AG09309 (cell line): ENCODE results near the gene VDAC1.

ENCODE experiments used
- DNase-seq: peaks from one replicate; pipeline ENCODE4 v3.0.0-alpha.2; 2010; ENCODE audit warnings: low read depth
- H3K4me3 ChIP-seq: 2 replicates; pipeline ENCODE4 v1.5.1; 2011; ENCODE audit warnings: mild to moderate bottlenecking, low read depth, low read length, moderate library complexity; ENCODE audit not compliant: control insufficient read depth
- CTCF ChIP-seq: IDR thresholded peaks from 2 replicates; pipeline ENCODE4 v1.5.1; 2011; ENCODE audit warnings: mild to moderate bottlenecking, low read depth, low read length, inconsistent platforms; ENCODE audit not compliant: insufficient read depth, control insufficient read depth; ENCODE audit errors: missing control alignments

Gene VDAC1

GRCh38 chr5:133968204-133968980 is 36.4 kb downstream of the VDAC1 start, which contains the start of gene C5orf15:
TSS of gene C5orf15 (minus strand) at chr5:133968625. CDS start at chr5:133968584, 41 bp downstream.
- peak; percentile 89 for DNase-seq
- peak; percentile 21 for TF ChIP-seq CTCF
- peak within 1 kb of the TSS; percentile 94 for H3K4me3 ChIP-seq

GRCh38 chr5:133967698-133968203 is 37.0 kb downstream of the VDAC1 start:
- no peak for DNase-seq

GRCh38 chr5:133967124-133967523 is 37.7 kb downstream of the VDAC1 start:
- no peak for DNase-seq
- no peak overlapping the region for H3K4me3 ChIP-seq
- TF ChIP-seq CTCF: no peak

More at GRCh38 chr5:133967698-133968203, 37.0 kb downstream of the VDAC1 start:
- H3K4me3 ChIP-seq: peak overlapping the region; percentile 94
- no peak for TF ChIP-seq CTCF

GRCh38 chr5:133966090-133966489 is 38.7 kb downstream of the VDAC1 start:
- no peak for TF ChIP-seq CTCF
- DNase-seq: no peak
- H3K4me3 ChIP-seq: no peak overlapping the region

- DNase-seq: no peak
- TF ChIP-seq CTCF: no peak
- H3K4me3 ChIP-seq: no peak overlapping the region
Measured at GRCh38 chr5:133963493-133964128, 41.2 kb downstream of the VDAC1 start.

GRCh38 chr5:133962801-133963476 is 41.8 kb downstream of the VDAC1 start:
- no peak overlapping the region for H3K4me3 ChIP-seq
- TF ChIP-seq CTCF: no peak
- no peak for DNase-seq
